ENCODE measurements around the gene RSAD1.
A peak's percentile ranks its signal among the peaks of the same experiment; 100 is the strongest.

The RSAD1 gene

DNA sequence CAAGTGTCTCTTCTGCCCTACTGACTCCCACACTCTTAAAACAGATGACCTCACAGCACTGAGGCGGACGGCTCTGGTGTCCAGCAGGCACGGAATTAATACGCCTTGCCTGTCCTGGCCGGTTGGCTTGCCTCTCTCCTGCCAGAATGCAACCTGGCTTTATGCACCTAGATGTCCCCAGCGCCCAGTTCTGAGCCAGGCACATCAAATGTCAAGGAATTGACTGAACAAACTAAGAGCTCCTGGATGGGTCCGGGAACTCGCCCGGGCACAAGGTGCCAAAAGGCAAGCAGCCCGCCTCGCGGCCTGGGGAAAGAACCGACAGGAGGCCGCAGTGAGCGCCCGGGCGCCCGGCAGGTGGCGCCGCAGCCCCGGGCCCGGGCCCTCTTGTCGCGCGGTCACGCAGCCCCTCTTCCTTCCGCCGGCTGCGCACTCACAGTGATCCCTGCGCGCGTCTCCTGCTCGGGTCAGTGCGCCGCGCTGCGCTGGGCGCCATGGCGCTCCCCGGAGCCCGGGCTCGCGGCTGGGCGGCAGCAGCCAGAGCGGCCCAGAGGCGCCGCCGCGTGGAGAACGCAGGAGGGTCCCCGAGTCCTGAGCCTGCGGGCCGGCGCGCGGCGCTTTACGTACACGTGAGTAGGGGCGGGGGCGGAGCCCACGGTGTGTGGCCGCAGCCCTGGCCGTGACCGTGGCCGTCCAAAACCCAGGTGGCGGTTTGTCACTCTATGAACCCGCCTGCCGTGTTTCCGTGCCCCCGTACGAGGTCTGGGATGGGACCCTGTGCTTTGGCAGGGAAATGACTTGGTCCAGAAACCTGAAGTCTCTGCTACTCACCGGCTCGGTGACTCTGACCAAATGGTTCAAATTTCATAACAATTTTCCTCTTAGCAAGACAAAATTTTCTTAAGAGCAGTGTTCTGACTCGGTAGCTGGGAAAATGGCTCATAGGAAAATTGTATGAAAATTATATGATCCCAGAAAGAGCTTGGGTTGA, at the start of gene RSAD1:
TSS of gene RSAD1 (plus strand) at position 470 of the 991 bp plus-strand sequence. CDS start at position 495, 25 bp downstream.
- peak within 1 kb of the TSS; percentile 89 for H3K4me3 ChIP-seq (ENCODE audit: control insufficient read depth, low read depth, low read length)
- TF ChIP-seq, protein P1, sequence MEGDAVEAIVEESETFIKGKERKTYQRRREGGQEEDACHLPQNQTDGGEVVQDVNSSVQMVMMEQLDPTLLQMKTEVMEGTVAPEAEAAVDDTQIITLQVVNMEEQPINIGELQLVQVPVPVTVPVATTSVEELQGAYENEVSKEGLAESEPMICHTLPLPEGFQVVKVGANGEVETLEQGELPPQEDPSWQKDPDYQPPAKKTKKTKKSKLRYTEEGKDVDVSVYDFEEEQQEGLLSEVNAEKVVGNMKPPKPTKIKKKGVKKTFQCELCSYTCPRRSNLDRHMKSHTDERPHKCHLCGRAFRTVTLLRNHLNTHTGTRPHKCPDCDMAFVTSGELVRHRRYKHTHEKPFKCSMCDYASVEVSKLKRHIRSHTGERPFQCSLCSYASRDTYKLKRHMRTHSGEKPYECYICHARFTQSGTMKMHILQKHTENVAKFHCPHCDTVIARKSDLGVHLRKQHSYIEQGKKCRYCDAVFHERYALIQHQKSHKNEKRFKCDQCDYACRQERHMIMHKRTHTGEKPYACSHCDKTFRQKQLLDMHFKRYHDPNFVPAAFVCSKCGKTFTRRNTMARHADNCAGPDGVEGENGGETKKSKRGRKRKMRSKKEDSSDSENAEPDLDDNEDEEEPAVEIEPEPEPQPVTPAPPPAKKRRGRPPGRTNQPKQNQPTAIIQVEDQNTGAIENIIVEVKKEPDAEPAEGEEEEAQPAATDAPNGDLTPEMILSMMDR (conservative IDR thresholded peaks at IDR 0.05; ENCODE audit: control insufficient read depth, insufficient read depth, low read depth, low read length): no peak

DNA sequence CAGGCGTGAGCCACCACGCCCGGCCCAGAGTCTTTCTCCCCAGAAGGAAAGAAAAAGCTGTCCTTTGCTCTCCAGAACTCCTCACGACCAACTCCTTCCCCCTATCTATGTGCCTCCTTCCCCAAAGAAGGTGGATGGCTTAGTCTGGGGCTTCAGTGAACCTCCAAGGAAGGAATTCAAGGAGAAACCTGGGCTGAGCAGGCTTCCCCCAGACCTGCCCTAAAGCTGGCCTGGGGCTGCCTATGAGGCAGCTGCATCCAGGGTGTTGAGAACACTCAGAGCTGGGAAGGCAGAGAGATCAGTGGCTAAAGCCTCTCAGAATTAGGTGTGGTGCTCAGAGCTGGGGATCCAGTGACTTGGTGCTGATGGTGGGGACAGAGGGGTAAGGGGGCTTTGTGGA, 48.9 kb upstream of the RSAD1 start:
- no peak for DNase-seq (ENCODE audit: low read depth)
- TF ChIP-seq, protein P1 (conservative IDR thresholded peaks at IDR 0.05; ENCODE audit: control insufficient read depth, insufficient read depth, low read depth, low read length): no peak

More for the DNA sequence above, at the start of gene RSAD1:
- DNase-seq (ENCODE audit: low read depth): peak; percentile 77

DNA sequence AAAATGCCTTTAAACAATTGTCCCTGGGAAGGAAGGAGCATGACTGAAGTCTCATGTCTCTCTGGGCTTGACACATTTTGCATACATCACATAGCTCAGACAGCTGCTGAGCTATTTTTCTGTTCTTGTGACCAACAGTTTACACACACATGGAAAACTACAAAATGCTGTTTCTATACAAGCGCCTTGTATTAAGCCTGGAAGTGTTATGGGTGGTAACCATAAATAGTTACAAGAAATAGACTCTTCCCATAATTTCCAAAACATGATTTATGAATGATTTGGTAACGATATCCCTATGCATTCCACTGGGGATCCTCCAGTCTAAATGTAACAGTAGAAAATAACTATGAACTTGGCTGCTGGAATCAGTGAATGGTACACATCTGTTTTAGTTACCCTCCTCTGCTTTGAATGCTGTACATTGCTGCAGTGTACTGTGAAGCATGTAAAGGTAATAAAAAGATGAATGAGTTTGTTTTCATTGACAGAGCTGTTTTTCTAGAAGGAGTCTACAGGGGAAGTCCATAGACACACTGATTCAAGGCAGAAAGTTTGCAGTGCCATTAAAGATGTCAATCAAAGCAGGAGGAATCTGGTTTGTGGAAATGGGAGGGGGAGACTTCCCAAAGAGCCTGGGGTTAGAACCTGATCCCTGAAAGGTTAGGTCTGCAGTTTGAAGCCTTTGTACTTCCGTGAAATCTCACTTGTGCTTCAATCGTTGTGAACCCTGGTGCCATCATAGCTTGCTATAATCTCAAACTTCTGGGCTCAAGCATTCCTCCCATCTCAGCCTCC, 47.6 kb upstream of the RSAD1 start:
- DNase-seq (ENCODE audit: low read depth): no peak
- no peak overlapping the region for H3K4me3 ChIP-seq (ENCODE audit: control insufficient read depth, low read depth, low read length)
- TF ChIP-seq, protein P1 (conservative IDR thresholded peaks at IDR 0.05; ENCODE audit: control insufficient read depth, insufficient read depth, low read depth, low read length): no peak

More for the DNA sequence above, 48.9 kb upstream of the RSAD1 start:
- H3K4me3 ChIP-seq (ENCODE audit: control insufficient read depth, low read depth, low read length): no peak overlapping the region

DNA sequence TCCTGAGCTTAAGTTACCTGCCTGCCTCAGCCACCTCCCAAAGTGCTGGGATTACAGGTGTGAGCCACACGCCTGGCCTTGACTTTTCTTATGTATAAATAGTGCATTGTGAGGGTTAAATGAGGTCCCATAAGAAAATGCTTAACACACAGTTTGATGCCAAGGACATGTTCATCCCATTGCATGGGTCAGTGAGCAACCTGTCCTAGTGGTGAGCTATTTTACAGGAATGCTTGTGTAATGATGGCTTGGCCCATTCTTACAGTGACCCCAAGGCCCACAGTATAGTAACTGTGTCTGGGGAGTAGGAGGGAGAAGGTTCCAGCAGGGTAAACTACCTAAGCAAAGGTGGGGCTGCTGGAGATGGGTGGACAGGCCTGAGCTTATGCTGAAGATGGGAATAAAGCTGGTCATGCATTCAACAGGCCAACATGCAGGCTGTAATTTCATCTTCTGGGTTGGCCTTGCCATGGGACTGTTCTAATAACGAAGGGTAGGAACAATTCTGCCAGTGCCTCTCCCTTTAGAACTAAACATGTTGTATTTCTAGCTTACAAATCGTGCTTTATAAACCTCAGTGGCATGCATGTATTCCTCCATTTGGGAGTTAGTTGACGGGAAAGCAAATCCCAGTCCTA, 46.4 kb upstream of the RSAD1 start:
- TF ChIP-seq, protein P1 (conservative IDR thresholded peaks at IDR 0.05; ENCODE audit: control insufficient read depth, insufficient read depth, low read depth, low read length): no peak
- DNase-seq (ENCODE audit: low read depth): no peak
- no peak overlapping the region for H3K4me3 ChIP-seq (ENCODE audit: control insufficient read depth, low read depth, low read length)

DNA sequence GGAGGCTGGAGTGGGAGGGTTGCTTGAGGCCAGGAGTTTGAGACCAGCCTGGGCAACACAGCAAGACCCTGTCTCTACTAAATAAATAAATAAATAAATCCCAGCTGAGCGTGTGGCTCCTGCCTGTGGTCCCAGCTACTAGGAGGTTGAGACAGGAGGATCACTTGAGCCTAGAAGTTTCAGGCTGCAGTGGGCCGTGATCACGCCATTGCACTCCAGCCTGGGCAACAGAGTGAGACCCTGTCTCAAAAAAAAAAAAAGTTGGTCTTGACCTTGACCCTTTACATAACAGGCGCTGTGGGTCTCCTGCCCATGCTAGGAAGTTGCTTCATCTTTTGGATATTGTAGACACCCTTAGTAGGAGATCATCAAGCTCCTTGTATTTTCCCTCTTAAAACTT, 41.3 kb upstream of the RSAD1 start:
- no peak for DNase-seq (ENCODE audit: low read depth)

More for the DNA sequence above, 41.3 kb upstream of the RSAD1 start:
- TF ChIP-seq, protein P1 (conservative IDR thresholded peaks at IDR 0.05; ENCODE audit: control insufficient read depth, insufficient read depth, low read depth, low read length): no peak
- no peak overlapping the region for H3K4me3 ChIP-seq (ENCODE audit: control insufficient read depth, low read depth, low read length)

Measured in fibroblast of mammary gland (primary cell).